GM19043 (cell line): ENCODE data around the gene DPH3.
A peak's percentile ranks its signal among the peaks of the same experiment; 100 is the strongest.

Experiments used
- ATAC-seq: cut with Tn5 transposase; IDR thresholded peaks from one replicate; pipeline ENCODE4 v1.9.1; 2021; ENCODE audit warnings: low read depth; ENCODE audit not compliant: unreplicated experiment

Gene DPH3

DNA sequence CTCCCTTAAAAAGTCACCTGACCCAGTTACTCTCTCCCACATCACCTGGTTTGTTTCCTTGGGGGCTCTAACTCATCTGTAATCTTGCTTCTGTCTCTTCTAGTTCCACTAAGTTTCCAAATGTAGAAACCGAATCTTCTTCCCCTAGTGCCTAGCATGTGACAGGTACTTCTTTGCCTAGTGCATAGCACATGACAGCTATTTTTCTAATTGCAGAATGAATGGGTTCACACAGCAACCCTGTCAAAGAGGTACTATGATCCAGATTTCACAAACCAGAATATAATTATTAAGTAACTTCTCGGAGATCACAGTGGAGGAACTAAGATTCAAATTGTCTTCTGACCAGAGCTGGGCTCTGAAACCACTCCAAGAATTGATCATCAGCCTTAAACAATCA, 7.4 kb downstream of the DPH3 start:
- ATAC-seq = no peak

DNA sequence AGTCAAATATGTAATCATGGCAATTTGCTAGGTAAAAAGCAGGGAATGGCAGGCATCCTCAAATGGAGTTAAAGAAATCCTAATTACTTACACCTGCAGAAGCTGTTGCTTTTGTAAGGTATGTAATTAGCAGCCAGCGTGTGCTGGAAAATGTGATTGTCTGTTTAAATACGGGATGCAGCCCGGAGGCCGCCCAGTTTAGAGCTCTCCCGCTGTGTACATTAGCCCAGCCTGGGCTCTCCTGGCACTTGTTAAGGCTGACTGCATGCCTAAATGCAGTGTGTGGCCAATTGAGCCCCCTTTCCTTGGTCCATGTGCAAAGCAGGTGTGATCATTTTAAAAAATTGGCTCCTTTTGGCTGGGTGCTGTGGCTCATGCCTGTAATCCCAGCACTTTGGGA, 9.0 kb downstream of the DPH3 start:
- no peak for ATAC-seq

DNA sequence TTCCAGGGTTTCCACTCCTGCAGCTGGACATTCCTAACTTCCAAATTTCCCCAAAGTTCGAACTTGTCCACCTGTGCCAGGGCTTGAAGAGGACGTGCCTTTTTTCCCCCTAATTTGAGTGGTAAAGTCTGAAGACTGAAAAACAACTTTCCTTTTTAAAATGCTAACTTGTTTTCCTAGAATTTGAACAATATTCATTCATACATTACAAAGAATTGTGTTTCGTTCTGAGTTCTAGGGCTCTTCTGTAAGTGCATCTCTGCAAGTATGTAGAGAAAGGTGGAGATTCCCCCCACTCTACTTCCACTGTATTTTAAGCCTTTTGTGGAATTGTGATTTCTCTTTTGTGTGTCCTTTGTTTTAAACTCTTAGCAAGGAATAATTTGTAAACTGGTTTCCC, 9.4 kb downstream of the DPH3 start:
- no peak for ATAC-seq

DNA sequence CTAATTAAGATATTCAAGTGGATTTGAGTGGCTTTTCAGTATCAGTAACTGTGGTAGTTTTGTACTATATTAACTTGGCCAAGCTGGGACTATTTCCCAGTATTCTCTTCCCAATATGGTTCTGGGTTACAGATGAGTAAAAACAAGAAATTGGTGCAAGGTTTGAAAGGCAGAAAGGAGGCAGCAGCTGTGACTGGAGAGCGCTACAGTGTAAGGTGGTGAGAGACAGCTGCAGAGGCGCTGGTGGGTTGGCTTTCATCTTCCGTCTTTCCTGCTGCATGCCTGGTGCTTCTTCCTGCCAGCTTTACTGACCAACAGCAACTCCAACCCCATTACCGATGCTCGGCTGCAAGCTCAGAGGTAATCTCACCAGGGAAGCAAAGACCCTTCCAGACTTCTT, 9.8 kb downstream of the DPH3 start:
- ATAC-seq = no peak

DNA sequence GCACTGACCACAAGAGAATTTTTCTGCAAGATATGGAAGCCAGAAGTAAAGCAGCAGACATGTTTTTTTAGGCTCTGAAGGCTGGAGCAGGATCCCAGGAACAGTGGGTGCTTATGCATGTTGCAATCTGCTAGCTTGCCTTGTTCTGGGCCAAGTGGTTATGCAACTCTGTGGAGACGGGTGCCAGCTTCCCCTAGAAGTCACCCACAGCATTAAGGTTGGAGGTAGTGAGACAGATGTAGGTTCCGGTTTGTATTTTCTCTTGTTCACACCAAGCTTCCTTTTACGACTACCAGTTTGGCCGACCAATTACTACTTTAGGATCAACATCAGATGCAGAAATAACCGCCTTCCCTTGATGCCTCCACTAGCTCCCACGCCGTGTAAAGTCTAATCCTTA, 11.1 kb downstream of the DPH3 start:
- ATAC-seq = no peak

DNA sequence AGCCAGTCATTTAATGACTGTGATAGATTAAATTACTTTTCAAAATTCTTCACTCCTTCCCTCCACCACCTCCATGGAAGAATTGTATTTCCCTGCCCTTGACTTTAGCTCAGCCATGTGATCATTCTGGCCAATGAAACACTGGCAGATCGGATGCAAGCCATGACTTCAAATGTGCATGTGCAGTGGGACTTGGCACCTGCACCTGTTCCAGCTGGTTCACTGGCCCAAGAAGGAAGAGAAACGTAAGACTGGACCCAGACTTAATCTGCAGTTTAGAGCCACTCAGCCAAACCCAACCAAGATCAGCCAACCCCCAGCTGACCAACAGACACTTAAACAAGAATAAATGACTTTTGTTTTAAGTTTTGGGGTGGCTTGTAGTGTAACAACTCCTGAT, 11.8 kb downstream of the DPH3 start:
- no peak for ATAC-seq

DNA sequence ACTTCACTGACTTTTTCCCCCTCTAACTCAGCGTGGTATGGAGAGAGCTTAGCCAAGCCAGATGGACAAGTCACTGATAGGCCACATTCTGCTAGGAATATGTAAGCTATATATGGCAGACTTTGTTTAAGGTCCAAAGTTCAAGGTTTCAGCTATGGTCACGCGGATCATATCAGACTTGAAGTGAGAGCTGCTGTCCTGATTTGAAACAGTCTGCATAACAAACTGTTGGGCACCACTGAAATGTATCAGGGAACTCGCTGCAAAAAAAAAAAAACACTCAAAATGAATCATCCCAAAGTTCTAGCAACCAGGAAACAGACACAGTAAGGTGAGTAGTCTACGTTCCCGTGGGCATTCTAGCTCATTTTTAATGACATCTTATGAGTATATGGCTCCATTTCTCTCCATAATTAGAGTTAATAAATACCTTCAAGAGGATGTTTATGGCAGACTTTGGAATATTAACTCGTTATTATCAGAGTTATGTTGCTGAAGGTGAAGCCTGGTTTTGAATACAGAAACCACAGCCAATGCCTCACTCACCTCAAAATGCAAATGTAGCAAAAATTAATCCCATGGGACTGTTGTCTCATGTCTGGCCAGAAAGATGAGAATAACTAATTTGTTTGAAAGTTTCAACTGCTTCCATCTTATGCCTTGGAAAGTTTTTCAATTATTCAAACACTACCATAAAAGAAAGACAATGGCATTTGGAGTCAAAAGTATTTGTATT, 12.3 kb downstream of the DPH3 start:
- no peak for ATAC-seq

DNA sequence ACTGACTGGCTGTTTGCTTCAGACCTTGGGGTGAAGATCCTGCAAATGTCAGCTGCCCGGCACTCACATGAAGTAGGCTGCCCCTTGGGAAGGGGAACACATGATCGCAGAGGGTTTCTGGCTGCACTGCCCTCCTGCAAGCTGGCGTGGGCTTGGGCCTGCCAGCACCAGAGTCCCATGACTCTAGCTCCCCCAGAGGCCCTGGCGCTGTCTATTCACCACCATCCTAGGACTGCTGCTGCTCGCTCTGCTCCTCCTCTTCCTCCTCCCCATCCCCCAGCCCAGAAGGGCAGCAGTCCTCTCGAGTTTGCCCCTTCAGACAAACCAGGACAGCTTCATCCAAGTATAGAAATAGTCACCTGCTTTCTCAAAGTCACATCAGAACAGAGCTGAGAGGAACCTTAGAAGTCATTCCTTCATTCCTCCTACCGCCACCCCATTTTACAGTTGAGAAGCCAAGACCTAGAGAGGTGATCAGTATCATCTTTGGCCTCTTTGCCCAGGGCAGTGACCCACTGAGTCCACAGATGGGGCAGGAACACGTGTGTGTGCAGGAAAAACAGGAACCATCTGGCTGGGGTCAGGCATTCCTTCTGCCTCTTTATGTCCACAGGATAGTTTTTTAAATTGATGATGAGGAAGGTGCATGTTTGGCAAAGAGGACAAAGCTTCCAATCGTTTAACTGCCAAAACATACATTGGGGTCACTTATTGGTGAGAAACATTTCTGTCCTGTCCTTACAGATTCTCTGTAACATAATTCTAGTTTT, 13.2 kb downstream of the DPH3 start:
- ATAC-seq = no peak

DNA sequence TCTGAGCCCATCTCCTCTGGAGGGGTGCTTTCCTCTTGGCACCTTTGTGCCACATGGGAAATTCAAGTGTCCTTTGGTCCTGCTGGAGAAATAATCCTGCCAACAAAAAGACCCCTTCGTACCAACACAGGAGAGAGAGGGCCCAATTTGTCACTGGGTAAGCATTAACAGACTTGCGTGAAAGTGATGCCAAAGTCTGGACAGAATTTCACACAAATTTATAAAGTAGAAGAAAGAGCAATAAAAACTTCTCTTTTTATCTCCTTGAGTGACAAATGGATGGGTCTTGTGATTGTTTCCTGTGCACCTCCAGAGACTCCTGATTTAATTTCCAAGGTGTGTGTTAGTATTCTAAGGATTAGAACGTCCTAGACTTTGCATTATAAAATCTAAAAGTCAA, 14.9 kb downstream of the DPH3 start:
- no peak for ATAC-seq

DNA sequence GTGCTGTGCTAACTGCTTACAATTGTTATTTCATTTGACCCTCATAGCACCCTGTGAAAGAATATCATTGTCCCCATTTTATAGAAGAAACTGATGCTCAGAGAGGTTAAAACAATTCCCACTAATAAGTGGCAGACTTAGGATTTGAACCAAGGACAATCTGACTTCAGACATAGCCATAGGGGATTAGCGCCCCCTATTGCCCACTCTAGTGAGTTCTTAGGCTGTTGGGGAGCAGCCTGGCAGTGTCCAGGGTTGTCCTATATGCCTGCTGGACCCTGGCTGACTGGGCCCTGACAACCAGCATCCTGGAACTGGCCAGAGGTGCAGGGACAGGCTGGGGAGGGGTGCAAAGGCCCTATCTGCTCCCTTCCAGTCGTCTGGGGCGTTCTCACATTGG, 15.4 kb downstream of the DPH3 start:
- ATAC-seq = no peak

DNA sequence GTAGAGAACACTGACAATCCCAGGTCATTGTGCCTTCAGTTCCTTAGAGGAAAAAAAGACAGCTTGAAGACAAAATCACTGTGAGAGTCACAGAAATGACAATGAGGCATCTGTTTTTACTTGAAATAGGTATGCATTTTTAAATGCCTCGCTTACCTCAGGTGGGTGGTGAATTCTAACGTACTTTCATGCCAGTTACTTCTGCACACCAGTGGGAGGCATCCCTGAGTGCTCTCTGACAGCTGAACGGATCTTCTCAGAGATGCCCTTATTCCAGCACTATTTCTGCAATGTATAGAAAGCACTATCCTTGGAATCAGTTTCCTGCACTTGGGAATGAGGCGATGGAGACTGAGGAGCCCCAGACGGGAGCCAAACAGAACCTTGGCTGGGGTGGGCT, 16.2 kb downstream of the DPH3 start:
- no peak for ATAC-seq

DNA sequence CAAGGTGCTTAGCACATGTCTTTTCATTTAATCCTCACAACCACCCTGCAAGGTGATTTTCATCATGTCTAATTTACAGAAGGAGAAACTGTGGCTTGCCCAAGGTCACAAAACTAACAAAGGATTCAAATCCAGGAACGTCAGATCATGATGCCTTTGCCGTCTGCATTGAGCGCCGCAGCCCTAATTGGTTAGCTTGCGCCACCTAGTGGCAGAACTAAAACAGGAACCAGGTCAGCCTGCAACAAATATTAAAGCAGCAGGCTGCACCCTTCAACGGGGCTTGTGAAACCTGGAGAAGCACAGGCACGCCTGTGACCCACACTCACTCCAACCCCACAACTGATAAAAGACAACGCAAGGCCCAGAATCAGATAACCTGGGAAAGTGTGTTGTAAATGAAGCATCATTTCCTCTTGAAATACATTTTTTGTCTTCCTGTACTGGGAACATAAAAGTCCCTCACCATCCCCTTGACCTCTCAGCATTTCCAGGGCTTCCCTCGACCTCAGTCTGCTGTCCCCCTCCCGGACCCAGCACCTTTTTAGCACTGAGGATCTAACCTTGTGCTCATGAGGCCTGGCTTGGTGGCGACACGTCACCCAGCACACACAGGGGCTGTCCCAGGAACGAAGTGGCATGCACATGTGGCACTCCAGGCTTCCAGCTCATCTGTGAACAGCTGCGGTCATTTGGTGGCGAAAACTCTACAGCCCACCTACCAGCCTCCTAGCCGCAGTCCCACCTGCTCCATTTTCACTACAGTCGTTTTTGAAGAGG, 17.3 kb downstream of the DPH3 start:
- ATAC-seq = peak; percentile 62

DNA sequence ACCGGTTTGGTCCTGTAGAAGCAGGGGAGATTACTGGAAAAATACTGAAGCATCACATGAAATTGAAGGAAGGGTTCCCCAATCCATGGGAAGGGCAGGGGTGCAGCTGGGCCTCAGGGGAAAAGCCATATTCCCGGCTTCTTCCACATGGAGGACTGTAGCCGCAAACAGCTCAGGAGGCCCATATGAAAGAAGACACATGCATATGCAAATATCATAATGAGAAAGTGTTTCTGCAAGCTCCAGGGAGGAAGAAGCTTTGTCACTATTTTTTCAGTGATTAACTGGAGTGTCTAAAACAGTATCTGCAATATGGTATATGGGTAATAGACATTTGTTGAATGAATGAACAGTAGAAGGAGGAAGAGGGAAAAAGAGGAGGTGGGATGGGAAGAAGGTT, 19.1 kb downstream of the DPH3 start:
- no peak for ATAC-seq

DNA sequence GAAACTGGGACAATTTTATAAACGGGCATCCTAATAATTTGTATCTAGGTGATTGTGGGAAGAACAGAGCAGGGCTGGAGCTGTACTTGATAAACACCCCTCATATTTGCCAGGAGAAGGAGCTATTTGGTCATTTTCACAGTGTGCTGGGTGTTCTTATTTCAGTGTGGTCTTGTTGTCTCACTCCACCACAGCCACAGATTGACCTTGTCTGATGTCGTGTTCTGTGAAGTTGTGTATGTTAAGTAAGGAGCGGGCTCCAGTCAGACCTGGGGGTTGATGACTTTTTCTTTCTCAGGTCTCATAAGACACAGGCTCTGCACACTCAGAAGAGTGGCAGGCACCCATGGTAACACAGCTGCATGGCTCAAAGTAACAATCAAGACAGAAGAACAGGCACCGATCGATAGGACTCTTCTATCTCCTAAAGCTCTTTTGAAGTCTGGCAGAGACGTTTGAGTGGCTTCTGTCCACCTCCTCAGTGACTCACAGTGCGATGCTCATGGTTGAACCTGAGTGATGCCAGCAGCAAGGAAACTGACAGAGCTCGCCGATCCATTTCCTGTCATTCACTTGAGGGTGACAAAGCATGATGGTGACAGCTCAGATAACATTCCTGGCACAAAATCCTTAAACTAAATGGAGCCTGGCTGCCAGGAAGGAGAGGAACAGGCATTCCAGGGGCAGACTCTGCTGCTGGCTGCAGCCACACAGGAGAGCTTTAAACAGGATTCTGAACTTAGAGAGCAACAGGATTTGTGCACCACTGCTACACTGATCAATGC, 20.8 kb downstream of the DPH3 start:
- no peak for ATAC-seq

DNA sequence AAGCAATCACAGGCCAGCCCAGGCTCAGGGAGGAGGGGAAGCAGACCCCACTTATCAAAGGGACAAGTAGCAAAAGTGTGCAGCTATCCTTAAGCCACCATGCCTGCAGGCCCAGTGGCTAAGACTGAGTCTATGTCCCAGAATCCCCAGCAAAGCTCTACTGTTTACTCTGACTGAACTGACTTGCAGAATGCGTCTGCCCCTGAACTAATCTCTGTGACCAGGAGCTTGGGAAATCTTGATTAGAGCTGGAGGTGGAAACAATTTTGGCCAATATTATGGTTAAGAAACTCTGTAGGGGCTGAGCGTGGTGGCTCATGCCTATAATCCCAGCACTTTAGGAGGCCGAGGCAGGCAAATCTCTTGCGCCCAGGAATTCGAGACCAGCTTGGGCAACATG, 22.6 kb downstream of the DPH3 start:
- ATAC-seq = no peak

DNA sequence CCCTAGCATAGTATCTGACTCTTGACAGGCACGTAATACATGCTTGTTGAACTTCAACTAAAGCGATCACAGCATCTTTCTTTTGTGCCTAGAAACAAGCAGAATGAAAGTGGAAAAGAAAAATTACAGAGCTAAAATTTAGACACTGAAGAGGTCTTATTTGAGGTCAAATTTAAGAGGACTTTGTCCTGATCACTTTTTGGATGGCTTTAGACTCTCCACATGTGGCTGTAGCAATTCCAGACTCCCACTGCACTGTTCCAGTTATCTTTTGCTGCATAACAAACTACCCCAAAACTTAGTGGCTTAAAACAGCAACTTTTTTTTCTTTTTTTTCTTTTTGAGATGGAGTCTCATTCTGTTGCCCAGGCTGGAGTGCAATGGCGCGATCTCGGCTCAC, 23.5 kb downstream of the DPH3 start:
- no peak for ATAC-seq

DNA sequence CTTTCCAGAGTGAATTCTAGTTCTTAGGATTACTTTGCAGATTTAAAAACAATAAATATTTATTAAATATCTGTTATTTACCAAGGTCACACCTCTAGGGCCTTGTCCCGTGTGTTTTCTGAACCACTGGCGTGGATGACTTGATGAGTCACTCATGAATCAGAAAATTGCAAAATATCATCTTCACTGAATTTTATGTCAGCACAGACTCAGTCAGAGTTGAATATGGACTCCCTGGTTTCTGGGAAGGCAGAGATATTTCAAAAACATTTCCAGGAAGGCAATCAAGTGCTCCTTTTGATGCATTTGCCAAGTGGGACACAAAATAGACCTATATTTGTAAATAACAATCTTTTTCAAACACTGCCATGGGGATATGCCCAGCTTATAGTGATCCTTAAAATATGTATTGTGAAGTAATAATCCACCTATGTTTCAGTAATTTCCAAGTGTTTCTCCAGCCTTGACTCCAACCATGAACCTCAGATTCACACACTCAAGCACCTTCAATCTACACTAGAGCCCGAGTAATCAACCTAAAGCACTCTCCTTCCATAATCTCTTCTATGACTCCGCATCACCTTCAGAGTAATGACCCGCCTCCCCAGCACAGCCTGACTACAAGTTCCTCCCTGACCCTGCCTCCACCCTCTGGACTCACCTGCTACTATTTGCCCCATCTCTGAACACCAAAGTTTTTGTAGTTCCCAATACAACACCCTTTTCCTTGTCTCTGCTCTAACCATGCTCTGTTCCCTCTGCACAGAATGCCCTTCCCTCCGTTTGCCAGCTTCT, 24.3 kb downstream of the DPH3 start:
- no peak for ATAC-seq

DNA sequence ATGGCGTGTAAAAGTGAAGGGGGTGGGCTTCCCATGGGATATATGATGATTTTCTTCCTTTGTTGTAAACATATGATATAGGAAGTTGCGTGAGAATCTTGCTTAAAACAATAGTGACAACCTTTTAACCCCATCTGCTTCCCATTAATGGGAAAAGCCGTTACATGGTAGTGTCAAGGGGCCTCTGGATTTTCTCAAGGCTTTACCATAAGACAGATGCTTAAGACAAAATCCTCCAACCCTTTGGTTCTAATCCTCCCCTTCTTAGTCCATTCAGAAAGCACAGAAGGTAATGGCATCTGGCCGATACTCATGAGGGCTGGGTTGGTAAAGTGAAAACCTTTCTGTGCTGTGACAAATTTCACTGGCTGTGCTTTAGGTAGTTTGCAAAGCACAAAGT, 25.0 kb downstream of the DPH3 start:
- no peak for ATAC-seq

DNA sequence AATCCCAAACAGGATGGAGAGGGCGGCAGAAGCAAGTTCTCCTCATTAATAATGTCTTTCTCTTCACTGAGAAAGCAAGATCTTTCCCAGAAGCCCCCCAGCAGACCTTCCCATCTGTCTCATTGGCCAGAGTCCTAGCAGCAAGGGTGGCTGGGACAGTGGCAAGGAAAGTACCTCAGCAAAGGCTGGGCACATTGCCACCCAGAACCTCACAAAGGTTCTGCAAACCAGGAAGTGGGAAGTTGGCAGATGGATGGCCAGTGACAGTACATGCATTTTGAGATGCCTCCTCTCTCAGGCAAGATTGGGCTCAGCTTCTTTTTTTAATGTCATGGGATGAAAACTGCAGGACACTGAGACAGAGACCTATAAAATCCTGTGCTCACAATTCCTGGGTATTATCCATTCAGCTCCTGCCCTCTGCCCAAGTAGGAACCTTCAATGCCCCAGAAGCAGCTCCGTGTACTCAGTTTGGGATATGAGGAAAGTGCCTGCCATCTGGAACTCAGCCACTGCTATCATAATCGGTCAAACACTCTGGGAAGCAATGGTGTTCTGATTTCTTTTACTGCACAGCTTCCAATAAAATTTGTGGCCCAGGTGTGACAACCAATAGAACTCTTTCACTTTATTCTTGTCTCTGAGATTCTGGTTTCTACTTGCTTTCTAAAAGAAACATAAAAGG, 25.5 kb downstream of the DPH3 start:
- no peak for ATAC-seq
